A549 (cell line): Measurements from ENCODE around the gene ZRANB1. TPM values are rescaled to one million over a fixed set of nuclear protein-coding genes. Genes with fewer than 3 reads are reported as not detected.

Experiments used
- ATAC-seq, 2 experiments: fragments of 200-7000 bp in 1 of 2; fragments of >200 bp in 1 of 2; cut with Nextera tagmentation in 1 of 2; cut with Tn5 transposase in 1 of 2; 3 replicates each; pipeline versions ENCODE4 v1.8.0 to v1.9.1; 2018 to 2020; ENCODE audit warnings: mild to moderate bottlenecking in 1 of 2, moderate library complexity in 1 of 2
- CTCF ChIA-PET: fragments of 300-600 bp; sonication (Branson Sonifier 250); formaldehyde crosslinking; extraction: SDS; loops from one replicate; lab custom pipeline; 2021; ENCODE audit warnings: antibody characterized with exemption, inconsistent platforms; lab: Yijun Ruan, JAX
- POLR2A ChIA-PET: fragments of 350-600 bp; formaldehyde crosslinking; extraction: SDS; loops from one replicate; lab custom pipeline; 2021; ENCODE audit warnings: antibody characterized with exemption, inconsistent platforms; lab: Yijun Ruan, JAX
- DNase-seq, 2 experiments: peaks; one replicate each; pipeline versions ENCODE4 v3.0.0 to v3.0.0-alpha.2; 2011 to 2016; ENCODE audit warnings: low read depth in 1 of 2, low spot score in 1 of 2
- FAIRE-seq: peaks from 2 replicates; lab custom pipeline; 2011; peaks lifted over from hg19 to GRCh38; lab: Jason Lieb, UNC
- H3K27ac ChIP-seq, 2 experiments: fragments of >200 bp; sonication (Bioruptor Twin); formaldehyde crosslinking; 3 replicates each; pipeline ENCODE4 v1.5.1; 2016 to 2017
- H3K4me1 ChIP-seq: fragments of >200 bp; sonication (Bioruptor Twin); formaldehyde crosslinking; 3 replicates; pipeline ENCODE4 v1.6.1; 2016
- H3K4me2 ChIP-seq: fragments of >200 bp; sonication (Bioruptor Twin); formaldehyde crosslinking; 3 replicates; pipeline ENCODE4 v1.6.1; 2016
- H3K4me3 ChIP-seq: fragments of >200 bp; sonication (Bioruptor Twin); formaldehyde crosslinking; 3 replicates; pipeline ENCODE4 v1.5.1; 2016
- H3K9me3 ChIP-seq: fragments of >200 bp; sonication (Bioruptor Twin); formaldehyde crosslinking; 3 replicates; pipeline ENCODE4 v1.6.1; 2016
- BCL3 ChIP-seq: fragments of >200 bp; sonication (Bioruptor Twin); formaldehyde crosslinking; IDR thresholded peaks from 3 replicates; pipeline ENCODE4 v1.6.1; 2016
- CBX2 ChIP-seq: fragments of 200-600 bp; sonication (generic); IDR thresholded peaks from 2 replicates; pipeline ENCODE4 v1.6.1; 2016; ENCODE audit warnings: low read depth, mild to moderate bottlenecking, borderline replicate concordance
- CBX8 ChIP-seq: fragments of 200-600 bp; sonication (generic); IDR thresholded peaks from 2 replicates; pipeline ENCODE4 v1.6.1; 2016
- CEBPB ChIP-seq, 2 experiments: fragments of >200 bp in 1 of 2; sonication (Bioruptor Twin) in 1 of 2; formaldehyde crosslinking in 1 of 2; IDR thresholded peaks; 2 replicates each; pipeline ENCODE4 v1.6.1; 2012 to 2016
- CHD2 ChIP-seq: fragments of 150-350 bp; IDR thresholded peaks from 2 replicates; pipeline ENCODE4 v1.6.1; 2014; ENCODE audit warnings: low read length; ENCODE audit not compliant: partially characterized antibody
- CTCF ChIP-seq: fragments of >200 bp; sonication (Bioruptor Twin); formaldehyde crosslinking; IDR thresholded peaks from 3 replicates; pipeline ENCODE4 v1.5.1; 2016
- EP300 ChIP-seq, 2 experiments: fragments of >200 bp; sonication (Bioruptor Twin); formaldehyde crosslinking; IDR thresholded peaks; 2 replicates in 1 of 2; 3 replicates in 1 of 2; pipeline ENCODE4 v1.6.1; 2016 to 2017
- ESRRA ChIP-seq: fragments of 150-350 bp; IDR thresholded peaks from 2 replicates; pipeline ENCODE4 v1.6.1; 2014; ENCODE audit warnings: mild to moderate bottlenecking, low read length, borderline replicate concordance
- FOSL2 ChIP-seq, 2 experiments: fragments of 450-650 bp in 1 of 2; fragments of >200 bp in 1 of 2; sonication (Bioruptor Twin) in 1 of 2; formaldehyde crosslinking; IDR thresholded peaks; 2 replicates each; pipeline versions ENCODE4 v1.5.0 to v1.6.1; 2016 to 2020; ENCODE audit warnings: mild to moderate bottlenecking in 1 of 2, moderate library complexity in 1 of 2
- HES2 ChIP-seq: fragments of >200 bp; sonication (Bioruptor Twin); formaldehyde crosslinking; IDR thresholded peaks from 2 replicates; pipeline ENCODE4 v1.6.1; 2016
- HMGXB4 ChIP-seq: fragments of 250-450 bp; sonication (Bioruptor Pico); IDR thresholded peaks from 2 replicates; pipeline ENCODE4 v1.5.0; 2021; ENCODE audit warnings: mild to moderate bottlenecking, moderate library complexity, borderline replicate concordance
- HOXB13 ChIP-seq: fragments of 250-450 bp; sonication (Bioruptor Pico); IDR thresholded peaks from 2 replicates; pipeline ENCODE4 v1.5.0; 2020; ENCODE audit warnings: low read depth, mild to moderate bottlenecking, moderate library complexity
- JUNB ChIP-seq: fragments of >200 bp; sonication (Bioruptor Twin); formaldehyde crosslinking; IDR thresholded peaks from 2 replicates; pipeline ENCODE4 v1.6.1; 2016
- MAX ChIP-seq: IDR thresholded peaks from 2 replicates; pipeline ENCODE4 v1.6.1; 2012
- MAZ ChIP-seq: fragments of 150-350 bp; IDR thresholded peaks from 2 replicates; pipeline ENCODE4 v1.6.1; 2014; ENCODE audit warnings: antibody characterized with exemption, low read depth, low read length, borderline replicate concordance
- MYC ChIP-seq: IDR thresholded peaks from 2 replicates; pipeline ENCODE4 v1.6.1; 2012; ENCODE audit warnings: mild to moderate bottlenecking, inconsistent platforms, low read length, improper control_type of control experiment, borderline replicate concordance
- NFE2L2 ChIP-seq: fragments of 150-350 bp; conservative IDR thresholded peaks from 2 replicates; pipeline ENCODE4 v1.6.1; 2014; ENCODE audit warnings: low read length
- PHF8 ChIP-seq: fragments of 200-600 bp; sonication (generic); IDR thresholded peaks from 2 replicates; pipeline ENCODE4 v1.6.1; 2016; ENCODE audit warnings: low read depth, mild to moderate bottlenecking, antibody characterized with exemption, moderate library complexity, borderline replicate concordance
- POLR2A ChIP-seq: IDR thresholded peaks from 2 replicates; pipeline ENCODE4 v1.6.1; 2012; ENCODE audit warnings: mild to moderate bottlenecking, low read length
- POLR2AphosphoS2 ChIP-seq: conservative IDR thresholded peaks from 2 replicates; pipeline ENCODE4 v1.6.1; 2012; ENCODE audit warnings: low read length, improper control_type of control experiment, inconsistent platforms
- RAD21 ChIP-seq, 2 experiments: fragments of >200 bp in 1 of 2; sonication (Bioruptor Twin) in 1 of 2; formaldehyde crosslinking in 1 of 2; IDR thresholded peaks in 1 of 2; conservative IDR thresholded peaks in 1 of 2; 2 replicates in 1 of 2; 3 replicates in 1 of 2; pipeline ENCODE4 v1.6.1; 2012 to 2018; ENCODE audit warnings: inconsistent platforms in 1 of 2
- RFX5 ChIP-seq: fragments of 450-650 bp; IDR thresholded peaks from 2 replicates; pipeline ENCODE4 v1.7.1; 2014; ENCODE audit warnings: antibody characterized with exemption, mild to moderate bottlenecking, moderate library complexity
- SMC3 ChIP-seq: fragments of >200 bp; sonication (Bioruptor Twin); formaldehyde crosslinking; IDR thresholded peaks from 3 replicates; pipeline ENCODE4 v1.6.1; 2018; ENCODE audit warnings: inconsistent platforms
- TP53 ChIP-seq: fragments of 250-450 bp; sonication (Bioruptor Pico); IDR thresholded peaks from 2 replicates; pipeline ENCODE4 v1.5.0; 2021; ENCODE audit warnings: mild to moderate bottlenecking, moderate library complexity
- ZC3H11A ChIP-seq: fragments of 450-650 bp; IDR thresholded peaks from 2 replicates; pipeline ENCODE4 v1.6.1; 2014; ENCODE audit warnings: antibody characterized with exemption, mild to moderate bottlenecking
- ZFP36 ChIP-seq: fragments of 450-650 bp; IDR thresholded peaks from 2 replicates; pipeline ENCODE4 v1.6.1; 2014; ENCODE audit warnings: borderline replicate concordance; ENCODE audit not compliant: partially characterized antibody
- ZNF302 ChIP-seq: fragments of 250-450 bp; sonication (Bioruptor Pico); IDR thresholded peaks from 2 replicates; pipeline ENCODE4 v1.9.0; 2021; ENCODE audit warnings: inconsistent platforms, mild to moderate bottlenecking, moderate library complexity
- ZSCAN20 ChIP-seq: fragments of 250-450 bp; sonication (Bioruptor Pico); IDR thresholded peaks from 2 replicates; pipeline ENCODE4 v1.8.0; 2022; ENCODE audit warnings: mild to moderate bottlenecking, moderate library complexity
- WGBS: methylation state at CpG from one replicate; pipeline ENCODE4 v1.1.6; 2017; ENCODE audit errors: missing lambda C conversion rate; 5-methylcytosine and 5-hydroxymethylcytosine counted together
- polyA plus RNA-seq, 4 experiments: library from polyadenylated mRNA; depleted of rRNA in 3 of 4; stranded (reverse); fragments of >200 nt; fragmentation: RNase III in 1 of 4; extraction: RNeasy Plus Mini Kit Qiagen cat#74134 plus additional on column Dnase treatment in 1 of 4; gene quantifications; 2 replicates in 3 of 4; 3 replicates in 1 of 4; pipeline ENCODE4 v1.2.3, GENCODE V29; 2011 to 2017

The ZRANB1 gene
- polyA plus RNA-seq, 2 of the 4 experiments (the other 2 are of a cell fraction): 8.0 to 19.5 TPM

- ChIA-PET POLR2A (interaction anchor here (0.6 kb wide), 1 partner anchor 11 kb away, joined by 3 read pairs; no protein-coding TSS in a partner anchor), CTCF (no interaction called here)
- whole genome bisulfite sequencing: 35% methylated on average over 4 of the region's 4 CpGs
These were observed 45.2 kb upstream of the ZRANB1 start for GRCh38 chr10:124896751-124897150.

GRCh38 chr10:124898471-124898870 lies 43.5 kb upstream of the ZRANB1 start:
- 83% methylated on average over 9 of the region's 9 CpGs for WGBS
- POLR2A ChIA-PET: no interaction called here
- H3K9me3 ChIP-seq: no peaks in the 10 kb centered on the region
- no peak for DNase-seq
- H3K4me2 ChIP-seq: no peak overlapping the region
- H3K4me3 ChIP-seq: no peak overlapping the region
- TF ChIP-seq HOXB13 (CRISPR knock-in tag) (no peak), RAD21 (conservative IDR thresholded peaks at IDR 0.05 in 1 of 2, IDR thresholded peaks at IDR 0.05 in 1 of 2) (no peak), NFE2L2 (no peak), ZC3H11A (no peak), ZFP36 (no peak), CBX8 (no peak), MAZ (no peak), BCL3 (no peak)
- no peak for FAIRE-seq
- H3K4me1 ChIP-seq: no peaks in the 10 kb centered on the region
- CTCF ChIA-PET: interaction anchor here (1.2 kb wide), 1 partner anchor 19 kb away, joined by 3 read pairs; no protein-coding TSS in a partner anchor
- no peak overlapping the region for H3K27ac ChIP-seq
- no peak for ATAC-seq

More at GRCh38 chr10:124896751-124897150, 45.2 kb upstream of the ZRANB1 start:
- FAIRE-seq: no peak
- Histone ChIP-seq H3K9me3 (no peaks in the 10 kb centered on the region), H3K4me1 (no peaks in the 10 kb centered on the region), H3K4me2 (no peak overlapping the region), H3K4me3 (no peak overlapping the region)
- no peak for ATAC-seq
- no peak for TF ChIP-seq JUNB
- no peak for TF ChIP-seq MAX
- TF ChIP-seq MYC: no peak
- no peak for TF ChIP-seq CTCF
- TF ChIP-seq FOSL2 (IDR thresholded peaks at IDR 0.05): no peak
- TF ChIP-seq FOSL2 (CRISPR knock-in tag; IDR thresholded peaks at IDR 0.05): no peak
- no peak for TF ChIP-seq ZSCAN20 (CRISPR knock-in tag)
- no peak for TF ChIP-seq SMC3
- no peak for TF ChIP-seq NFE2L2
- no peak for TF ChIP-seq HMGXB4
- TF ChIP-seq, all 56 proteins: peak for 0
- no peak overlapping the region for H3K27ac ChIP-seq
- DNase-seq: no peak

GRCh38 chr10:124899151-124899550 lies 42.8 kb upstream of the ZRANB1 start:
- DNase-seq (no peak), ATAC-seq (no peak), FAIRE-seq (no peak)
- H3K9me3 ChIP-seq: no peaks in the 10 kb centered on the region
- TF ChIP-seq ESRRA: no peak
- TF ChIP-seq RFX5: no peak
- no peak for TF ChIP-seq ZFP36
- TF ChIP-seq CHD2: no peak
- TF ChIP-seq PHF8: no peak
- TF ChIP-seq HMGXB4: no peak
- no peak for TF ChIP-seq HES2
- no peak for TF ChIP-seq POLR2A
- no peak for TF ChIP-seq POLR2AphosphoS2
- TF ChIP-seq ZNF302 (CRISPR knock-in tag): no peak
- no peak for TF ChIP-seq TP53 (CRISPR knock-in tag)
- TF ChIP-seq CBX2: no peak
- TF ChIP-seq CEBPB (IDR thresholded peaks at IDR 0.05): no peak
- no peak for TF ChIP-seq EP300 (IDR thresholded peaks at IDR 0.05)
- CTCF ChIA-PET: interaction anchor here (1.2 kb wide), 1 partner anchor 20 kb away, joined by 3 read pairs; no protein-coding TSS in a partner anchor
- no peak overlapping the region for H3K27ac ChIP-seq
- no peaks in the 10 kb centered on the region for H3K4me1 ChIP-seq
- no peak overlapping the region for H3K4me2 ChIP-seq
- WGBS: 69% methylated on average over 11 of the region's 11 CpGs
- no peak overlapping the region for H3K4me3 ChIP-seq
- POLR2A ChIA-PET: no interaction called here
